Activated CD8-positive, alpha-beta T cell treated with anti-CD3 and anti-CD28 coated beads for 36 hours (primary cell): ENCODE data around the gene PRR15. TPM values are rescaled to one million over a fixed set of nuclear protein-coding genes. Genes with fewer than 3 reads are reported as not detected.

Experiments
- ATAC-seq: fragments of 200-7000 bp; cut with Tn5 transposase; one replicate; pipeline ENCODE4 v1.10.0; 2021; ENCODE audit warnings: mild to moderate bottlenecking, moderate library complexity
- CTCF ChIA-PET: fragments of 350-600 bp; sonication (Branson Sonifier 250); formaldehyde crosslinking; loops from one replicate; lab custom pipeline; 2021; ENCODE audit warnings: antibody characterized with exemption; lab: Charles Lee
- POLR2A ChIA-PET: fragments of 350-600 bp; sonication (Branson Sonifier 250); formaldehyde crosslinking; loops from one replicate; lab custom pipeline; 2021; ENCODE audit warnings: antibody characterized with exemption; lab: Charles Lee
- DNase-seq: peaks from one replicate; pipeline ENCODE4 v3.0.0-alpha.2; 2020
- H3K27ac Mint-ChIP-seq: one replicate; pipeline ENCODE4 v1.8.0; 2021; ENCODE audit warnings: mild to moderate bottlenecking, mixed read lengths
- H3K27me3 Mint-ChIP-seq: one replicate; pipeline ENCODE4 v1.8.0; 2021; ENCODE audit warnings: mixed read lengths
- H3K36me3 Mint-ChIP-seq: one replicate; pipeline ENCODE4 v1.8.0; 2021; ENCODE audit warnings: low read depth, mixed read lengths
- H3K4me1 Mint-ChIP-seq: one replicate; pipeline ENCODE4 v1.8.0; 2021; ENCODE audit warnings: low read depth, mixed read lengths
- H3K4me3 Mint-ChIP-seq: one replicate; pipeline ENCODE4 v1.8.0; 2021; ENCODE audit warnings: mild to moderate bottlenecking, moderate library complexity, mixed read lengths
- H3K9me3 Mint-ChIP-seq: one replicate; pipeline ENCODE4 v1.8.0; 2021; ENCODE audit warnings: mixed read lengths
- CTCF ChIP-seq: fragments of 200-600 bp; IDR thresholded peaks from one replicate; pipeline ENCODE4 v1.8.0; 2022; ENCODE audit warnings: antibody characterized with exemption, mild to moderate bottlenecking
- intact Hi-C: fragments of 100-400 bp; cut with micrococcal nuclease; formaldehyde crosslinking; loops from one replicate; pipeline ENCODE4 v1.10.0; 2022
- total RNA-seq, 2 experiments: library from RNA; stranded (reverse); gene quantifications; one replicate each; pipeline ENCODE4 v1.2.3, GENCODE V29; 2021

Gene PRR15
- total RNA-seq, 2 experiments from 2014 or later: not detected

GRCh38 chr7:29597266-29597665 is 33.6 kb downstream of the PRR15 start:
- H3K36me3 Mint-ChIP-seq: no peaks in the 10 kb centered on the region
- CTCF ChIA-PET: no interaction called here
- ATAC-seq (no peak), DNase-seq (no peak)
- intact Hi-C loops: no loop called here
- H3K4me3 Mint-ChIP-seq: no peak overlapping the region
- H3K27ac Mint-ChIP-seq: no peak overlapping the region
- peaks cover 1% of the 10 kb centered on the region for H3K27me3 Mint-ChIP-seq
- H3K4me1 Mint-ChIP-seq: no peaks in the 10 kb centered on the region
- POLR2A ChIA-PET: no interaction called here
- H3K9me3 Mint-ChIP-seq: no peaks in the 10 kb centered on the region
- no peak for TF ChIP-seq CTCF

GRCh38 chr7:29598137-29598536 is 34.5 kb downstream of the PRR15 start:
- Mint-ChIP-seq H3K36me3 (no peaks in the 10 kb centered on the region), H3K9me3 (no peaks in the 10 kb centered on the region), H3K4me1 (no peaks in the 10 kb centered on the region), H3K27me3 (peaks cover 3% of the 10 kb centered on the region), H3K4me3 (no peak overlapping the region), H3K27ac (no peak overlapping the region)
- intact Hi-C loops: no loop called here
- TF ChIP-seq CTCF: no peak
- DNase-seq (no peak), ATAC-seq (no peak)
- POLR2A ChIA-PET: no interaction called here
- CTCF ChIA-PET: interaction anchor here (1.0 kb wide), 1 partner anchor 9 kb away, joined by 3 read pairs; no protein-coding TSS in a partner anchor

GRCh38 chr7:29598613-29599012 is 35.0 kb downstream of the PRR15 start:
- no peak for TF ChIP-seq CTCF
- ATAC-seq (no peak), DNase-seq (no peak)
- Mint-ChIP-seq H3K4me1 (no peaks in the 10 kb centered on the region), H3K27me3 (peaks cover 3% of the 10 kb centered on the region), H3K9me3 (no peaks in the 10 kb centered on the region), H3K4me3 (no peak overlapping the region), H3K36me3 (no peaks in the 10 kb centered on the region), H3K27ac (no peak overlapping the region)
- ChIA-PET CTCF (interaction anchor here (1.0 kb wide), 1 partner anchor 10 kb away, joined by 3 read pairs; no protein-coding TSS in a partner anchor), POLR2A (no interaction called here)
- intact Hi-C loops: no loop called here

- no peak for DNase-seq
- H3K9me3 Mint-ChIP-seq: no peaks in the 10 kb centered on the region
- no peak for TF ChIP-seq CTCF
- ATAC-seq: no peak
- intact Hi-C loops: no loop called here
- ChIA-PET CTCF (no interaction called here), POLR2A (no interaction called here)
- no peaks in the 10 kb centered on the region for H3K36me3 Mint-ChIP-seq
- H3K4me3 Mint-ChIP-seq: no peak overlapping the region
- no peaks in the 10 kb centered on the region for H3K4me1 Mint-ChIP-seq
- peaks cover 3% of the 10 kb centered on the region for H3K27me3 Mint-ChIP-seq
- H3K27ac Mint-ChIP-seq: no peak overlapping the region
These were observed 35.4 kb downstream of the PRR15 start for GRCh38 chr7:29599026-29599425.

GRCh38 chr7:29600661-29601060 is 37.0 kb downstream of the PRR15 start:
- intact Hi-C loops: no loop called here
- no peaks in the 10 kb centered on the region for H3K36me3 Mint-ChIP-seq
- H3K4me1 Mint-ChIP-seq: no peaks in the 10 kb centered on the region
- DNase-seq: no peak
- TF ChIP-seq CTCF: no peak
- H3K27ac Mint-ChIP-seq: no peak overlapping the region
- H3K4me3 Mint-ChIP-seq: no peak overlapping the region
- CTCF ChIA-PET: no interaction called here
- POLR2A ChIA-PET: no interaction called here
- ATAC-seq: no peak
- peaks cover 6% of the 10 kb centered on the region for H3K27me3 Mint-ChIP-seq
- H3K9me3 Mint-ChIP-seq: no peaks in the 10 kb centered on the region
